PC-9 (cell line): ENCODE results near the gene NIPAL1. TPM values are rescaled to one million over a fixed set of nuclear protein-coding genes. Genes with fewer than 3 reads are reported as not detected.
"Not testable (repeated sequence)": the region's sequence is repeated elsewhere in the genome, so short reads cannot be mapped to it uniquely, and the experiment has no call there.

ENCODE experiments used
- BruUV-seq: library from RNA; stranded (reverse); fragments of 400-500 nt; replicated peaks from 2 replicates; lab custom pipeline; 2021; lab: Mats Ljungman, UMichigan
- CTCF ChIA-PET: fragments of 300-600 bp; sonication (Branson Sonifier 250); formaldehyde crosslinking; loops from one replicate; lab custom pipeline; 2022; ENCODE audit warnings: antibody characterized with exemption; lab: Charles Lee
- POLR2A ChIA-PET: fragments of 300-600 bp; sonication (Branson Sonifier 250); formaldehyde crosslinking; loops from one replicate; lab custom pipeline; 2022; ENCODE audit warnings: antibody characterized with exemption; ENCODE audit not compliant: unreplicated experiment; lab: Charles Lee
- DNase-seq, 2 experiments: peaks; one replicate each; pipeline versions ENCODE4 v3.0.0 to v3.0.0-alpha.2; 2015 to 2022; ENCODE audit warnings: mixed read lengths in 1 of 2
- H2AFZ ChIP-seq: fragments of 200-600 bp; sonication (generic); 2 replicates; pipeline ENCODE4 v1.8.1; 2017; ENCODE audit warnings: antibody characterized with exemption
- H3F3A ChIP-seq: fragments of 200-600 bp; sonication (generic); 2 replicates; pipeline ENCODE4 v1.8.1; 2017; ENCODE audit warnings: antibody characterized with exemption, mild to moderate bottlenecking, low read depth; ENCODE audit not compliant: insufficient read depth
- H3K27ac ChIP-seq: fragments of 200-600 bp; sonication (generic); 2 replicates; pipeline ENCODE4 v1.6.1; 2016; ENCODE audit warnings: mixed run types
- H3K27me3 ChIP-seq: fragments of 200-600 bp; sonication (generic); 2 replicates; pipeline ENCODE4 v1.6.1; 2016; ENCODE audit warnings: low read depth, mixed run types; ENCODE audit not compliant: insufficient read depth
- H3K36me3 ChIP-seq: fragments of 200-600 bp; sonication (generic); 2 replicates; pipeline ENCODE4 v1.6.1; 2016; ENCODE audit warnings: low read depth, mixed run types
- H3K4me1 ChIP-seq: fragments of 200-600 bp; sonication (generic); replicated peaks from 2 replicates; pipeline ENCODE4 v1.6.1; 2016; ENCODE audit warnings: mixed run types; ENCODE audit not compliant: insufficient read depth
- H3K4me2 ChIP-seq: fragments of 200-600 bp; sonication (generic); 2 replicates; pipeline ENCODE4 v1.6.1; 2017; ENCODE audit warnings: mixed run types
- H3K4me3 ChIP-seq: fragments of 200-600 bp; sonication (generic); 2 replicates; pipeline ENCODE4 v1.6.1; 2016; ENCODE audit warnings: mixed run types
- H3K79me2 ChIP-seq: fragments of 200-600 bp; sonication (generic); 2 replicates; pipeline ENCODE4 v1.6.1; 2017; ENCODE audit warnings: low read depth, mixed run types
- H3K9me2 ChIP-seq: fragments of 200-600 bp; sonication (generic); 2 replicates; pipeline ENCODE4 v1.8.1; 2017; ENCODE audit warnings: mild to moderate bottlenecking; ENCODE audit not compliant: insufficient read depth
- H3K9me3 ChIP-seq: fragments of 200-600 bp; sonication (generic); 2 replicates; pipeline ENCODE4 v1.8.1; 2016; ENCODE audit warnings: low read depth; ENCODE audit not compliant: insufficient read depth
- H4K20me1 ChIP-seq: fragments of 200-600 bp; sonication (generic); 2 replicates; pipeline ENCODE4 v1.8.1; 2017; ENCODE audit not compliant: insufficient read depth
- EZH2 ChIP-seq: fragments of 200-600 bp; sonication (generic); IDR thresholded peaks from 2 replicates; pipeline ENCODE4 v1.8.0; 2017; ENCODE audit warnings: antibody characterized with exemption, low read depth
- intact Hi-C: fragments of 100-400 bp; cut with micrococcal nuclease; formaldehyde crosslinking; loops from one replicate; pipeline ENCODE4 v1.10.0; 2022; ENCODE audit not compliant: unreplicated experiment
- total RNA-seq: library from RNA; stranded (reverse); gene quantifications from 2 replicates; pipeline ENCODE4 v1.2.3, GENCODE V29; 2021
- TF ChIP-seq, protein P1 (sequence below): fragments of 200-600 bp; sonication (generic); conservative IDR thresholded peaks from 2 replicates; pipeline ENCODE4 v1.6.1; 2017; ENCODE audit warnings: mixed run types, antibody characterized with exemption, mild to moderate bottlenecking, moderate library complexity

The NIPAL1 gene
- total RNA-seq, 1 experiment from 2014 or later, result 8.2 TPM

DNA sequence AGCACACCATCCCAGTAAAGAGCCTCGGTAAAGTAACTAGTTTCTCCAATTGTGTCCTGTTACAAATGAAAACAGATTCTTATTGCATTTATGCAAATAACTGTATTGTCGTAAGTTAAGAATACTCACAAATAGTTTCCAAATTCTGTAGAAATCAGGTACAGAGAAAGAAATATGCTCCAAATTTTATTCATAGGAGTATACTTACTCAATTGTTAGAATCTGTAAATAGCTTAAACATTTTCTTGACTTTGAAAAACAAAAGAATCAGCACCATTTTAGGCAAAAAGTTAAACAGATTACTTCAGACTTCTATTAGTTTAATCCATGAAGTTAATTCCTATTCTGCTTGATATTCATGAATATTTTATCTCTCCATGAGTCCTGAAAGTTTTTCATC lies 10.8 kb upstream of the NIPAL1 start:
- no peaks in the 10 kb centered on the region for H3K27me3 ChIP-seq
- DNase-seq, result no peak
- no peaks in the 10 kb centered on the region for H3K4me1 ChIP-seq
- no peaks in the 10 kb centered on the region for H3K9me2 ChIP-seq
- H3K4me2 ChIP-seq, result no peak overlapping the region
- TF ChIP-seq, protein P1, sequence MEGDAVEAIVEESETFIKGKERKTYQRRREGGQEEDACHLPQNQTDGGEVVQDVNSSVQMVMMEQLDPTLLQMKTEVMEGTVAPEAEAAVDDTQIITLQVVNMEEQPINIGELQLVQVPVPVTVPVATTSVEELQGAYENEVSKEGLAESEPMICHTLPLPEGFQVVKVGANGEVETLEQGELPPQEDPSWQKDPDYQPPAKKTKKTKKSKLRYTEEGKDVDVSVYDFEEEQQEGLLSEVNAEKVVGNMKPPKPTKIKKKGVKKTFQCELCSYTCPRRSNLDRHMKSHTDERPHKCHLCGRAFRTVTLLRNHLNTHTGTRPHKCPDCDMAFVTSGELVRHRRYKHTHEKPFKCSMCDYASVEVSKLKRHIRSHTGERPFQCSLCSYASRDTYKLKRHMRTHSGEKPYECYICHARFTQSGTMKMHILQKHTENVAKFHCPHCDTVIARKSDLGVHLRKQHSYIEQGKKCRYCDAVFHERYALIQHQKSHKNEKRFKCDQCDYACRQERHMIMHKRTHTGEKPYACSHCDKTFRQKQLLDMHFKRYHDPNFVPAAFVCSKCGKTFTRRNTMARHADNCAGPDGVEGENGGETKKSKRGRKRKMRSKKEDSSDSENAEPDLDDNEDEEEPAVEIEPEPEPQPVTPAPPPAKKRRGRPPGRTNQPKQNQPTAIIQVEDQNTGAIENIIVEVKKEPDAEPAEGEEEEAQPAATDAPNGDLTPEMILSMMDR, result no peak
- no peak for TF ChIP-seq EZH2
- intact Hi-C loops, result no loop called here
- peaks cover 35% of the 10 kb centered on the region for H3K9me3 ChIP-seq
- H3K36me3 ChIP-seq, result peaks cover 35% of the 10 kb centered on the region
- H4K20me1 ChIP-seq, result no peaks in the 10 kb centered on the region
- no peaks in the 10 kb centered on the region for H3K79me2 ChIP-seq
- H3K27ac ChIP-seq, result no peak overlapping the region
- BruUV-seq, result no TSS peak
- 0 out of 2 replicates have a peak overlapping the region, but pooled peaks have one; percentile 9 for H3K4me3 ChIP-seq
- ChIA-PET POLR2A (no interaction called here), CTCF (no interaction called here)
- no peaks in the 10 kb centered on the region for H3F3A ChIP-seq
- no peak overlapping the region for H2AFZ ChIP-seq

DNA sequence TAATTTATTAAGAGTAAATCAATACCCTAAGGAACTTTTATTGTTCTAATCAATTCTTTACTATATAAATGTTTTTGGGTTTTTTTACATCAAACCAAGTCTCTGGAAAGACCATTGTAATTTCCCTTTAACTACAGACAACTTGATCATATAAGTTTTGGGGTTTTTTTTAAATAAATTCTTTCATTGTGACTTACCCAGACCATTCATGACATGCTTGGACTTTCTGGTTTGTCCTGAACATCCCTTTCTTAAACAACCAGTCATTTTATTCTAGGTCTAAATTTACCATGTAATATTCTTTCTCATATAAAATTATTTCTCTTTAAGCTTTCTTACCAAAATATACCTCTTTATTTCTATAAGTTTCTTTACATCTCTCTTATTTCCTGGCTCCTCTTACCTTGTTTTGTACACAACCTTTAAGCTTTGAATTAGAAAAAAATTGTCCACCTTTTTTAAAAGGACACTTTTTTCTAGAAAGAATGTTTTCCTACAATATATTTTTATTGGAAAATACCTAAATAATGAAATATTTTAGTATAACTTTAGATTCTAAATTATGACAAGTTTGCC lies 8.5 kb upstream of the NIPAL1 start:
- TF ChIP-seq, protein P1, result no peak
- TF ChIP-seq EZH2, result no peak
- ChIA-PET POLR2A (no interaction called here), CTCF (no interaction called here)
- Histone ChIP-seq H3K4me3 (no peak overlapping the region), H3F3A (no peaks in the 10 kb centered on the region), H4K20me1 (no peaks in the 10 kb centered on the region), H3K9me2 (no peaks in the 10 kb centered on the region), H3K27me3 (no peaks in the 10 kb centered on the region), H2AFZ (no peak overlapping the region), H3K27ac (no peak overlapping the region), H3K79me2 (no peaks in the 10 kb centered on the region), H3K4me1 (no peaks in the 10 kb centered on the region), H3K36me3 (peaks cover 37% of the 10 kb centered on the region), H3K4me2 (no peak overlapping the region), H3K9me3 (peaks cover 41% of the 10 kb centered on the region)
- no TSS peak for BruUV-seq
- intact Hi-C loops, result no loop called here
- DNase-seq, result no peak

DNA sequence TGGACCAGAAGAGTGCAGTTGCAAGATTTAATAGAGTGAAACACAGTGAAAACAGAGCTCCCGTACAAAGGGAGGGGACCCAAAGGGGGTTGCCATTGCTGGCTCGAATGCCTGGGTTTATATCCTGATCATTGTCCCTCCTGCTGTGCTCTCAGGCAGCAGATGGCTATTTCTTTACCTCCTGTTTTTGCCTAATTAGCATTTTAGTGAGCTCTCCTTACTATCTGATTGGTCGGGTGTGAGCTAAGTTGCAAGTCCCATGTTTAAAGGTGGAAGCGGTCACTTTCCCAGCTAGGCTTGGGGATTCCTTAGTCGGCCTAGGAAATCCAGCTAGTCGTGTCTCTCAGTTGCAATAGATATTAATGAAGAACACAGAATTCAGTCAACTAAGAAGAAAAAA lies 5.7 kb upstream of the NIPAL1 start:
- CTCF ChIA-PET, H4K20me1 ChIP-seq, H3K4me3 ChIP-seq, H3K79me2 ChIP-seq, H3K27me3 ChIP-seq, H3K27ac ChIP-seq, POLR2A ChIA-PET, BruUV-seq, H3K4me2 ChIP-seq, DNase-seq, H2AFZ ChIP-seq, H3K9me2 ChIP-seq: not testable (repeated sequence)
- intact Hi-C loops, result loop anchor here (10.0 kb wide), 1 partner anchor 274 kb away; no protein-coding TSS in a partner anchor
- Histone ChIP-seq H3K9me3 (peaks cover 55% of the 10 kb centered on the region), H3K4me1 (peaks cover 22% of the 10 kb centered on the region), H3F3A (peaks cover 13% of the 10 kb centered on the region), H3K36me3 (peaks cover 43% of the 10 kb centered on the region)

DNA sequence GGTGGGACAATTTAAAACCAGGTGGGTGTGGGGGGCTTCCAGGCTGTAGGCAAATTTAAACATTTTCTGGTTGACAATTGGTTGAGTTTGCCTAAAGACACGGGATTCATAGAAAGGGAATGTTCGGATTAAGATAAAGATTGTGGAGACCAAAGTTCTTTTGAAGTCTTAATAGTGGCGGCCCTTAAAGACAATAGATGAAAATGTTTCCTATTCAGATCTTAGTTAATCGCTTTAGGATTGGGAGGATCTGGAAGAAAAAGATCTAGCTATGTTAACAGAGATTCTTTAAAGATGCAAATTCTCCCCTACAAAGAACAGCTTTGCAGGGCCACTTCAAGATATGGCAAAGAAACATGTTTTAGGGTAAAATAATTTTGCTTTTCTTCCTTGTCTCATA lies 4.8 kb upstream of the NIPAL1 start:
- H3K27ac ChIP-seq, result no peak overlapping the region
- H3K4me1 ChIP-seq, result peaks cover 23% of the 10 kb centered on the region
- no peak overlapping the region for H3K4me2 ChIP-seq
- intact Hi-C loops, result loop anchor here (10.0 kb wide), 1 partner anchor 273 kb away; no protein-coding TSS in a partner anchor
- no peaks in the 10 kb centered on the region for H3K9me2 ChIP-seq
- no peaks in the 10 kb centered on the region for H3K27me3 ChIP-seq
- H4K20me1 ChIP-seq, result no peaks in the 10 kb centered on the region
- H3K79me2 ChIP-seq, result peaks cover 3% of the 10 kb centered on the region; the same call in 1 of the 2 replicates
- TF ChIP-seq, protein P1, result no peak
- no peak for TF ChIP-seq EZH2
- peaks cover 47% of the 10 kb centered on the region for H3K9me3 ChIP-seq
- H3K36me3 ChIP-seq, result peaks cover 39% of the 10 kb centered on the region
- BruUV-seq, result no TSS peak
- H3K4me3 ChIP-seq, result no peak overlapping the region
- H3F3A ChIP-seq, result peaks cover 18% of the 10 kb centered on the region
- CTCF ChIA-PET, result no interaction called here
- POLR2A ChIA-PET, result no interaction called here
- DNase-seq, result no peak
- no peak overlapping the region for H2AFZ ChIP-seq
